Stimulated activated memory B cell treated with anti-CD40 and anti-IgM and Interleukin-4, amounts not matched to agents 10 μg/mL and 1 μg/mL and 100 μg/mL, for 72 hours (primary cell): ENCODE data around the gene PCAT6.
A peak's percentile ranks its signal among the peaks of the same experiment; 100 is the strongest.
"Not testable (repeated sequence)": the region's sequence is repeated elsewhere in the genome, so short reads cannot be mapped to it uniquely, and the experiment has no call there.

Source experiments
- ATAC-seq: fragments of 150-1000 bp; cut with Tn5 transposase; 2 replicates; pipeline ENCODE4 v1.10.0; 2021
- H3K27ac Mint-ChIP-seq: one replicate; pipeline ENCODE4 v1.8.0; 2022; ENCODE audit warnings: mild to moderate bottlenecking, mixed read lengths
- H3K27me3 Mint-ChIP-seq: one replicate; pipeline ENCODE4 v1.8.0; 2022; ENCODE audit warnings: mixed read lengths
- H3K36me3 Mint-ChIP-seq: one replicate; pipeline ENCODE4 v1.8.0; 2022; ENCODE audit warnings: mixed read lengths
- H3K4me1 Mint-ChIP-seq: one replicate; pipeline ENCODE4 v1.8.0; 2022; ENCODE audit warnings: mixed read lengths
- H3K4me3 Mint-ChIP-seq: one replicate; pipeline ENCODE4 v1.8.0; 2022; ENCODE audit warnings: mild to moderate bottlenecking, moderate library complexity, mixed read lengths
- H3K9me3 Mint-ChIP-seq: one replicate; pipeline ENCODE4 v1.8.0; 2022; ENCODE audit warnings: mixed read lengths

PCAT6 gene

GRCh38 chr1:202821467-202821866, 10.7 kb downstream of the PCAT6 start:
- H3K4me3 Mint-ChIP-seq = no peak overlapping the region
- peaks cover 18% of the 10 kb centered on the region for H3K4me1 Mint-ChIP-seq
- ATAC-seq = no peak
- no peaks in the 10 kb centered on the region for H3K9me3 Mint-ChIP-seq
- no peaks in the 10 kb centered on the region for H3K36me3 Mint-ChIP-seq
- peaks cover 76% of the 10 kb centered on the region for H3K27me3 Mint-ChIP-seq
- H3K27ac Mint-ChIP-seq = no peak overlapping the region

- Mint-ChIP-seq H3K27ac (no peak overlapping the region), H3K36me3 (no peaks in the 10 kb centered on the region), H3K4me3 (no peak overlapping the region), H3K4me1 (peaks cover 7% of the 10 kb centered on the region), H3K27me3 (peaks cover 43% of the 10 kb centered on the region), H3K9me3 (no peaks in the 10 kb centered on the region)
- ATAC-seq = no peak
Measured at GRCh38 chr1:202825748-202826147, 15.0 kb downstream of the PCAT6 start.

GRCh38 chr1:202829223-202829622, 18.5 kb downstream of the PCAT6 start:
- ATAC-seq, H3K4me1 Mint-ChIP-seq, H3K36me3 Mint-ChIP-seq, H3K4me3 Mint-ChIP-seq, H3K9me3 Mint-ChIP-seq, H3K27ac Mint-ChIP-seq: not testable (repeated sequence)
- H3K27me3 Mint-ChIP-seq = peaks cover 13% of the 10 kb centered on the region

GRCh38 chr1:202831906-202832305, 21.2 kb downstream of the PCAT6 start:
- H3K9me3 Mint-ChIP-seq = no peaks in the 10 kb centered on the region
- H3K4me1 Mint-ChIP-seq = peaks cover 23% of the 10 kb centered on the region
- no peak overlapping the region for H3K4me3 Mint-ChIP-seq
- H3K27ac Mint-ChIP-seq = no peak overlapping the region
- ATAC-seq = no peak
- H3K27me3 Mint-ChIP-seq = no peaks in the 10 kb centered on the region
- H3K36me3 Mint-ChIP-seq = no peaks in the 10 kb centered on the region

GRCh38 chr1:202834771-202835547, 24.2 kb downstream of the PCAT6 start:
- Mint-ChIP-seq H3K4me1 (peaks cover 29% of the 10 kb centered on the region), H3K36me3 (no peaks in the 10 kb centered on the region), H3K9me3 (no peaks in the 10 kb centered on the region), H3K27me3 (peaks cover 8% of the 10 kb centered on the region), H3K27ac (peak overlapping the region; percentile 61), H3K4me3 (no peak overlapping the region)
- peak; percentile 12 for ATAC-seq

GRCh38 chr1:202835548-202836072, 24.9 kb downstream of the PCAT6 start:
- peak overlapping the region; percentile 61 for H3K27ac Mint-ChIP-seq
- peak; percentile 68 for ATAC-seq
- no peaks in the 10 kb centered on the region for H3K36me3 Mint-ChIP-seq
- no peaks in the 10 kb centered on the region for H3K9me3 Mint-ChIP-seq
- peaks cover 29% of the 10 kb centered on the region for H3K4me1 Mint-ChIP-seq
- H3K4me3 Mint-ChIP-seq = no peak overlapping the region
- H3K27me3 Mint-ChIP-seq = peaks cover 8% of the 10 kb centered on the region

- H3K36me3 Mint-ChIP-seq = no peaks in the 10 kb centered on the region
- H3K4me3 Mint-ChIP-seq = no peak overlapping the region
- H3K9me3 Mint-ChIP-seq = no peaks in the 10 kb centered on the region
- H3K4me1 Mint-ChIP-seq = peaks cover 29% of the 10 kb centered on the region
- no peak overlapping the region for H3K27ac Mint-ChIP-seq
- peaks cover 8% of the 10 kb centered on the region for H3K27me3 Mint-ChIP-seq
- ATAC-seq = no peak
Measured at GRCh38 chr1:202836623-202837403, 26.1 kb downstream of the PCAT6 start.

- H3K9me3 Mint-ChIP-seq = no peaks in the 10 kb centered on the region
- H3K4me1 Mint-ChIP-seq = peaks cover 29% of the 10 kb centered on the region
- ATAC-seq = no peak
- H3K36me3 Mint-ChIP-seq = no peaks in the 10 kb centered on the region
- H3K4me3 Mint-ChIP-seq = no peak overlapping the region
- no peak overlapping the region for H3K27ac Mint-ChIP-seq
- H3K27me3 Mint-ChIP-seq = peaks cover 8% of the 10 kb centered on the region
Measured at GRCh38 chr1:202837746-202838262, 27.1 kb downstream of the PCAT6 start.

GRCh38 chr1:202843081-202843480, 32.3 kb downstream of the PCAT6 start:
- Mint-ChIP-seq H3K27me3 (peaks cover 2% of the 10 kb centered on the region), H3K36me3 (no peaks in the 10 kb centered on the region), H3K9me3 (no peaks in the 10 kb centered on the region), H3K27ac (no peak overlapping the region), H3K4me1 (peaks cover 4% of the 10 kb centered on the region), H3K4me3 (no peak overlapping the region)
- no peak for ATAC-seq

- H3K27me3 Mint-ChIP-seq = no peaks in the 10 kb centered on the region
- H3K4me3 Mint-ChIP-seq = no peak overlapping the region
- H3K9me3 Mint-ChIP-seq = no peaks in the 10 kb centered on the region
- H3K27ac Mint-ChIP-seq = no peak overlapping the region
- no peaks in the 10 kb centered on the region for H3K36me3 Mint-ChIP-seq
- peaks cover 13% of the 10 kb centered on the region for H3K4me1 Mint-ChIP-seq
- ATAC-seq = no peak
Measured at GRCh38 chr1:202844259-202844658, 33.5 kb downstream of the PCAT6 start.

- H3K27me3 Mint-ChIP-seq = no peaks in the 10 kb centered on the region
- H3K4me1 Mint-ChIP-seq = peaks cover 18% of the 10 kb centered on the region
- no peaks in the 10 kb centered on the region for H3K9me3 Mint-ChIP-seq
- no peak for ATAC-seq
- no peak overlapping the region for H3K27ac Mint-ChIP-seq
- H3K4me3 Mint-ChIP-seq = no peak overlapping the region
- no peaks in the 10 kb centered on the region for H3K36me3 Mint-ChIP-seq
Measured at GRCh38 chr1:202844935-202845334, 34.2 kb downstream of the PCAT6 start.

GRCh38 chr1:202848191-202848542, 37.4 kb downstream of the PCAT6 start:
- Mint-ChIP-seq H3K9me3 (no peaks in the 10 kb centered on the region), H3K4me3 (no peak overlapping the region), H3K36me3 (no peaks in the 10 kb centered on the region), H3K4me1 (peaks cover 27% of the 10 kb centered on the region), H3K27ac (no peak overlapping the region), H3K27me3 (no peaks in the 10 kb centered on the region)
- ATAC-seq = peak; percentile 90

- Mint-ChIP-seq H3K27ac (peak overlapping the region; percentile 61), H3K4me1 (peaks cover 27% of the 10 kb centered on the region), H3K36me3 (no peaks in the 10 kb centered on the region), H3K4me3 (no peak overlapping the region), H3K27me3 (no peaks in the 10 kb centered on the region), H3K9me3 (no peaks in the 10 kb centered on the region)
- no peak for ATAC-seq
Measured at GRCh38 chr1:202850593-202851362, 40.0 kb downstream of the PCAT6 start.

GRCh38 chr1:202852163-202852904, 41.6 kb downstream of the PCAT6 start:
- Mint-ChIP-seq H3K27me3 (no peaks in the 10 kb centered on the region), H3K4me1 (peaks cover 27% of the 10 kb centered on the region), H3K27ac (no peak overlapping the region), H3K9me3 (no peaks in the 10 kb centered on the region), H3K36me3 (no peaks in the 10 kb centered on the region), H3K4me3 (no peak overlapping the region)
- ATAC-seq = no peak
